ENCODE measurements around the gene SHCBP1L.
"Not testable (repeated sequence)": the region's sequence is repeated elsewhere in the genome, so short reads cannot be mapped to it uniquely, and the experiment has no call there.

SHCBP1L gene

DNA sequence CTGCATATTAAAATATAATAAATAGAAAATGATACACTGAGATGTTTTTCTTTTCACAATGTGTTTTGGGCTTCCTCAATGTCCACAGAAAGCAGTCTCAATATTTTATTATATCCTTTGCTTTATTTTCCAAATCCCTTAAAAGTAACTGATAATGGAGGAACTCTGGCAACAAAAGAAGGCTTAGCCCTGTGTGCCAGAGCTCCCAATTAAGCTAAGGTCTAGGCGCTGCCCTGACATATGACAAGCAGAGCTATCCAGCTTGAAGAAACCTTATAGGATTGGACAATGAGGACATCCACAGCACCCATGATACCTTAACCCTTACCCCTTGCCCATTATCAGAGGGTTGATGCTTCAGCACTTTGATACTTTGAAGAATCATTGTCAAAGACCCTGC lies 12.9 kb upstream of the SHCBP1L start:
- in situ Hi-C loops (cut with MboI; ENCODE audit: low sequenced_read_pairs) = no loop called here

DNA sequence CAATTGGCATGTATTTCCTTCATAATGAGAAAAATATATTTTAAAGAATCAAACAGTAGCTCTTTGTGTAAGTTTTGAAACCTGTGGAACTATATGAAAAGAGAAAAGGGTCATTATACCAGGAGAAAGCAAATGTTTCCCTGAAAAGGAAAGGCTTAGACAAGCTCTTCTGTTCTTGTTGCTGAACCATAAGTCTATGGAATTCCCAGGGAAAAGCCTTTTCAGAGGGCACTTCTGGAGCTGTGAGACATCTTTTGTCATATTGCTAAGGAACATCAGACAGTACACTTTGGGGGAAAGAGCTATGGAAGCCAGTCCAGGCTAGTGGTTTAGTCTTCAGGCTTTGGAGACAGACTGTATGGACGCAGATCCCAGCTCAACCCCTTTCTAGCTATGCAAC lies 12.1 kb upstream of the SHCBP1L start:
- in situ Hi-C loops (cut with MboI; ENCODE audit: low sequenced_read_pairs) = no loop called here

DNA sequence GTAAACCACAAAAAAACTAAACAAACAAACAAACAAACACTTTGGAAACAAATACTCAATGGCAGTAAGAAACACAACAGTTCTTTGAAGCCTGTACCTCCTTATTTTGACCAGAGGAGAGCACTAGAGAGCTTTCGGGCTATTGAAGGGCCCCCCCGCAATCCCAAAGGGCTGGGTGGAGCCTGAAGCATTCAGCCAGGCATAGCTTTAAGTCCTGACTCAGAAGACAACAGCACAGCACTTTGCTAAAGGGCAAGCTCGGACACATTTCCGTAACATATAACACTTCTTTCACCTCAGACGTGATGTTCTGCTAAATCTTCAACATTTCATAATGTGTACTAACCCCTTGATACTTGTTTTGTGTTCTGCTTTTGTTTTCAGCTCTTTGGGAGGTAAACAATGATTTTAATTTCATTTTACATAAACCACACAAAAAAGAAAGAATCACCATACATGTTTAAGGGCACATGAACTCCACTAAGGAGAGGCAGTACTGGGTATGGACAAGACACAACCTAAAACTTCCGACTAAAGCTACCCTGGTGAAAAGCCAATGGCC lies 9.7 kb upstream of the SHCBP1L start:
- in situ Hi-C loops (cut with MboI; ENCODE audit: low sequenced_read_pairs) = no loop called here

DNA sequence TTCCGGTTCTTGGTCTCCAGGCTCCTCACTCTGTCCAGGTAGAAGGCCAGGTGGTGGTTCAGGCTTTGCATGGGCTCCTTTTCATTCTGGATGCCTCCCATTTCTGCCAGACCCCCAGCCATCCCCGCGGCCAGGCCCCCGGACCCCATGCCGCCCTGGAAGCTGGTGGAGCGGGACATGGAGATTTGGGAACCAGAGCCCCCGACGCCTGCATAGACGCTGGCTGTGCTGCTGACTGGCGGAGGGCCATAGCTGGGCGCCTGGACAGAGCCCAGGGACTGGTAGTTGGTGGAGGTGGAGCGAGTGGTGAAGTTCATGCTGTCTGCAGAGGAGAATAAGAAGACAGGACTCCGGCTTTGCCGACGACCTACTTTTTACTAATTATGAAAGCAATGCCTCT lies 7.1 kb upstream of the SHCBP1L start:
- in situ Hi-C loops (cut with MboI; ENCODE audit: low sequenced_read_pairs) = no loop called here

DNA sequence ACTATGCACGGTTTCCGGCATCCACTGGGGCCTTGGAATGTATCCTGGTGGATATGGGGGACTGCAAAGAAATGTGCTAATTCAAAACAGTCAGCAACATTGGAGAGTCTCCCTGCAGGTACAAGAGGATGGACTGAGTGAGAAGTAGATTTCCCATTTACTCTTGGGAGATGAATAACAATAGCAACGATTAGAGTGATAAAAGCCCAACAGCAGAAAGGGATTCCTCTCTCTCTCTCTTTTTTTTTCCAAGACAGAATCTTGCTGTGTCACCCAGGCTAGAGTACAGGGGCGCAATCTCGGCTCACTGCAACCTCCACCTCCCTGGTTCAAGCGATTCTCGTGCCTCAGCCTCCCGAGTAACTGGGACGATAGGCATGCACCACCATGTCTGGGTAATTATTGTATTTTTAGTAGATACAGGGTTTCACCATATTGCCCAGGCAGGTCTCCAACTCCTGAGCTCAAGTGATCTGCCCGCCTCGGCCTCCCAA lies 5.0 kb upstream of the SHCBP1L start:
- in situ Hi-C loops (cut with MboI; ENCODE audit: low sequenced_read_pairs) = no loop called here

DNA sequence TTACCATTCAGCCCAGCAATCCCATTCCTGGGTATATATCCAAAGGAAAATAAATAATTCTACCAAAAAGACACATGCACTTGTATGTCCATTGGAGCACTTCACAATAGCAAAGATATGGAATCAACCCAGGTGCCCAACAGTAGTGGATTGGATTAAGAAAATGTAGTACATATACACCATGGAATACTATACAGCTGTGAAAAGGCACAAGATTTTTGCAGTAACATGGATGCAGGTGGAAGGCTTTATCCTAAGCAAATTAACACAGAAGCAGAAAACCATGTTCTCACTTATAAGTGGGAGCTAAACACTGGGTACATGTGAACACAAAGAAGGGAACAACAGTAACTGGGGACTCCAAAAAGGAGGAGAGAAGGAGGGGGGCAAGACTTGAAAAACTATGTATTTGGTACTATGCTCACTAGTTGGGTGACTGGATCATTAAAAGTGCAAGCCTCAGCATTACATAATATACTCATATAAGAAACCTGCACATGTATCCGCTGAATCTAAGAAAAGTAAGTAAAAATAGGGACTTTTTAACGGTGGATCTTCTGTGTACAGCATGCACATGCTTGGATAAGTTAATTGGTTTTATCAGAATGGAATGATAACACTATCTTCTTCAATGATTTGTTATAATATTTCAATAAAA lies 3.9 kb upstream of the SHCBP1L start:
- in situ Hi-C loops (cut with MboI; ENCODE audit: low sequenced_read_pairs) = no loop called here

DNA sequence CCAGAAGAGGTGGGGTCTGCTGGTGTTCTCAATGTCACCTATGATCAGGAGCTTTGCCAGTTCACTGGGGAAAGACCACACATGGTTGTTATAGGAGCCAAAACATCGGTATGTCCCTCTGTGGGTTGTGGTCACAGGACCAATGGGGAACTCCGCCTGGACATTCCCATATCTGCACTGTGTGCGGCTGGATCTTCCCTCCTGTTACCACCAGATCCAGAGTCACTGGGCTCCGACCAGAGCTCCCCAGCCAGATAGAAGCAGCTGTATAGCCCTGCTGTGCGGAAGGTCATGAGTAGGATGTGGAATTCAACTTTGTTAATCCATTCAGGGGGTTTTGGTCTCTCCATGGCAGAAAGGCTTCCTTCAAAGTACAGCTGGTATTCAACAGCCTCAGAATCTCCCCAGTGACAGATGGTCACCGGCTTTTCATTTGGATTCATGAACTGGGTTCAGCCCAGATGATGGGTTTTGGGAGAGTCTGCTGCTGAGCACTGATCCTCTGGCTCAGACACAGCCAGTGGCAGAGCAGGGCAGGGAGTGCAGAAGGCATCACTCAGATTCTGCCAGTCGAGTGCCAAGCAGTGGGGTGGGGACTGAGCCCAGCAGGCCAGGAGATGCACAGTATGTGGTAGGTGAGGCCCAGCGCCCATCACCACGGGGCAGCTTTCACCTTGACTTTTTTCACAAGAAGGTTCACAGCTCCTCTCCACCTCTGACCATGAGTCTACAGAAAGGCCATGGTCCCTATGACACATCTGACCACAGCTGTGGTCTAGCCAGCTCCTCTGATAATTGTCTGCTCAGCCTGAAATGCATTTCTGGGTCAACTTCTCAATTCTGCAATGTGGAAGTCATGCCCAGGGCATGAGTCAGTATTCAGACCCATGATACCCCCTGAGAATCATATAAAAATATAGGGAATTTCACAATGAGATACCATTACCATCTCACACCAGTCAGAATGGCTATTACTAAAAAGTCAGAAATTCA lies 2.9 kb upstream of the SHCBP1L start:
- in situ Hi-C loops (cut with MboI; ENCODE audit: low sequenced_read_pairs) = no loop called here

DNA sequence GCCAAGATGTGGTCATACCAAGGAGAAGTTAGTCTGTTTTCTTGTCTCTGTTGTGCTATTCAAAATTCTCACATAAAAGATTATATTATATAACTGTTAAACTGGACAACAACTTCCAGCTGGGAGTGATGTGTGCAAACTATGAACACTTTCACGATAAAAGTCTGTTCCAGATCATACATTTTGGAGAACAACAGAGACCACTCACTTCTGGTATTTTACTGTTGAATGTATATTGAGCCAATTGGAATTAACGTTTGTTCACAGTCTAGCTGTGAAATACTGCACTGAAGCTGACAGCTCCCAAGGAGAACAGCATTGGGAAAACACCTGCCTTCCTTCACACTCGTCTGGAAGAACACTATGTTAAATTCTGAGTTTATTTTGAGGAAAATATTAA lies 860 bp upstream of the SHCBP1L start:
- in situ Hi-C loops (cut with MboI; ENCODE audit: low sequenced_read_pairs) = no loop called here

DNA sequence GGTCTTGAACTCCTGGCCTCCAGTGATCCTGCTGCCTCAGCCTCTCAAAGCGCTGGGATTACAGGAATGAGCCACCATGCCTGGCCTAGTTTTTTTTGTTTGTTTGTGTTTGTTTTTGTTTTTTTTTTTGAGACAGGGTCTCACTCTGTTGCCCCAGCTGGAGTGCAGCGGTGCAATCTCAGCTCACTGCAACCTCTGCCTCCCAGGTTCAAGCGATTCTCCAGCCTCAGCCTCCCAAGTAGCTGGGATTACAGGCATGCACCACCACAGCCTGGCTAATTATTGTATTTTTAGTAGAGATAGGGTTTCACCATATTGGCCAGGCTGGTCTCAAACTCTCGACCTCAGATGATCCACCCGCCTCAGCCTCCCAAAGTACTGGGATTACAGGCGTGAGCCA lies 9.6 kb downstream of the SHCBP1L start:
- in situ Hi-C loops (cut with MboI; ENCODE audit: low sequenced_read_pairs) = not testable (repeated sequence)

DNA sequence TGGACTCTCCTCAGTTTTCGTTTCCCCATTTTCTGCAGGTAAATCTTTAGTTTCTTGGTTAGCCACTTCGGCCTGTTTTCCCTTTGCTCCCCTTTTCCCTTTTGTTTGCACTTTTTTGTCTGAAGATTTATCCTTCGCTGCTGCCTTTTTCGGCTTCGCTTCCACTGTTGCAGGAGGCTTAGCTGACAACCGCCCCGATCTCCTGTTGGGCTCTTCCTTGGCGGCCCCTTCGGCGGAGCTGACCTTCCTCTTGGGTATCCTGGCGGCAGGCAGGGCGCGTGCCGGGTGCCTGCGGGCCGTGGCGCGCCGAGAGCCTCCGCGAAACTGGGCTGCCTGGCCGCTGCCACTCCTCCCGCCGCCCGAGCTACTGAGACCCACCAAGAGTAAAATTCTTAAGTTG lies 10.8 kb downstream of the SHCBP1L start:
- in situ Hi-C loops (cut with MboI; ENCODE audit: low sequenced_read_pairs) = not testable (repeated sequence)

DNA sequence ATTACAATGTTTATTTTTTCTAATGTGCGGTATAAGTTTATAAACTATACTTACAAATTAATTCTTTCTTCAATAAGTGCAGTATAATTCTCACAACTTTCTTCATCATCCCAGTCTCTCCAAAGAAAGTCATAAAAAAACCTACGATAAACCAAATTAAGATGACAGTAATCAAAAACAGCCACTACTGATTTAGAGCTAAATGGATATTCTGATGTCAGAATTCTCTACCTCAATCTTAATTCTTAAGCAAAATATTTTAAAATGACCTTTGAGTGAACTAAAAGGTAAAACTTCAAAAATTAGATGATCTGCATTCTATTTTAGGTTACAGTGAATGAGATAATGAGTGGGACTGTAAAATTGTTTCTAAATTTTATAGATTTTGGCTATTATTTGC lies 13.6 kb downstream of the SHCBP1L start:
- in situ Hi-C loops (cut with MboI; ENCODE audit: low sequenced_read_pairs) = no loop called here

DNA sequence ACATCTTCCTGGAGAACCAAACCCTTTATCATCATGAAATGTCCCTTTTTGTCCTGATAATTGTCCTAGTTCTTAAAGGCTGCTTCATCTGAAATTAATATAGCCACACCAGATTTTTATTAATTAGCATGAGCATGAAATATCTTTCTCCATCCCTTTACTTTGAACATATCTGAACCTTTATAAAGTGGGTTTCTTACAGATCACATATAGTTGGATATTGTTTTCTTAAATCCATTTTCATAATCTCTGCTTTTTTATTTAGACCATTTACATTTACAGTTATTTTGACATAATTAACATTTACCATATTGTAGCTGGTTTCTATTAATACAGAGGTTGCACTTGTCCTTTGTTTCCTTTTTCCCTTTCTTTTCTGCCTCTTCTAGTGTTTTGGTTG lies 17.2 kb downstream of the SHCBP1L start:
- in situ Hi-C loops (cut with MboI; ENCODE audit: low sequenced_read_pairs) = no loop called here

DNA sequence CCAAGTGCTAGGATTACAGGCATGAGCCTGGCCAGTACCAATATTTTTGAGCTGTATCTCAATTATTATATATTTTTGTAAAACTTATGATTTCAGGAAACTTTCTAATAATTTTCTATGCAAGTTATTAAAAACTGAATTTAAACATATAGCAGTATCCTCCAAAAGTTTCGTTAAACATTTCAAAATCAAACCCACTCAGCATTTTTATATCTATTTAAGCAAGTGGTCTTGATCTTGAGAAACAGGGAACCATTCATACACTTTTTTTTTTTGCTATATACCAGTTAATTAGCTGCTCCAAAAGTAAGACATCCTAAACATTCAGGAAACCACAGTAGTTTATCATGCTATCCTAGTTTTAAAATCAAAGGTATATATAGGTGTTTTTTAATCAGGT lies 22.0 kb downstream of the SHCBP1L start:
- in situ Hi-C loops (cut with MboI; ENCODE audit: low sequenced_read_pairs) = no loop called here

DNA sequence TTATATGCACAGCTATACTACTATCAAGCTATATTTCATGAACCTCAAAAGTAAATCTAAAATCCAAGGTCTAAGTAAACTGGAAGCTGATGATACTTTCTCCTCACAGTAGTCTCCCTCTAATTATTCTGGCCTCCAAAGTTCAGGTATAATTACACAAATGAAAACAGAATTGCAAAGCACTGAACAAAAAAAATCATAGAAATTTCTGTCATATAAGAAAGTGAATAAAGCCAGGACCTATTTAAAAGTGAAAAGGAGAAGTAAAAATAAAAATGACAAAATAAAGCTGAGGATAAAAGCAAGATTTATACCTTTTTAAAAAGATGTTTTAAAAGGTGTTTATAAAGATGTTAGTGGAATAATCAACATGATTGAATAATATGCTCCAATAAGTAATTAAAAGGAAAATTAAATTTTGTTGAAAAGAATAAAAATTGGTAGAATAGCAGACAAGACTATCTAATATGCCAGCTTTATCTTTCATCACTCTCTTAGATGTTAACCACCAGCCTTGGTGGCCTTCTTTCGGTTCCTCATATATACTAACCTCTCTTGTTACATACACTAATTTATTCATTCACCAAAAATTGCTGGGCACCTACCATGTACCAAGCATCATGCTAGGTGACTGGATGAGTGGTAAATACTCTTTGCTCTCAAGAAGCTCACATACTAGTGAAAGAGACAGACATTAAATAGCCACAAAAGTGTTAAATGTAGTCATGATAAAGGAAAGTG lies 25.1 kb downstream of the SHCBP1L start:
- in situ Hi-C loops (cut with MboI; ENCODE audit: low sequenced_read_pairs) = no loop called here

DNA sequence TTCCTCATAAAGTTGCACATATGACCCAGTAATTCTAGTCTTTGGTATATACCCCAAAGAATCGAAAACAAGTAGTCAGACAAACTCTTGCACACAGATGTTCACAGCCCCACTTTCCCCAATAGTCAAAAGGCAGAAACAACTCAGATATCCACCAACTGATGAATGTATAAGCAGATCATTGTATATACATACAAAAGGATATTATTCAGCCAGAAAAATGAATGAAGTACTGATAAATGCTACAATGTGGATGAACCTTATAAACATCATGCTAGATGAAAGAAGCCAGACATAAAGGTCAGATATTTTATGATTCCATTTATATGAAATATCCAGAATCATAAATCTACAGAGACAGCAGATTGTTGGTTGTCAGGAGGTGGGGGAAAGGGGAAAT lies 27.3 kb downstream of the SHCBP1L start:
- in situ Hi-C loops (cut with MboI; ENCODE audit: low sequenced_read_pairs) = no loop called here

DNA sequence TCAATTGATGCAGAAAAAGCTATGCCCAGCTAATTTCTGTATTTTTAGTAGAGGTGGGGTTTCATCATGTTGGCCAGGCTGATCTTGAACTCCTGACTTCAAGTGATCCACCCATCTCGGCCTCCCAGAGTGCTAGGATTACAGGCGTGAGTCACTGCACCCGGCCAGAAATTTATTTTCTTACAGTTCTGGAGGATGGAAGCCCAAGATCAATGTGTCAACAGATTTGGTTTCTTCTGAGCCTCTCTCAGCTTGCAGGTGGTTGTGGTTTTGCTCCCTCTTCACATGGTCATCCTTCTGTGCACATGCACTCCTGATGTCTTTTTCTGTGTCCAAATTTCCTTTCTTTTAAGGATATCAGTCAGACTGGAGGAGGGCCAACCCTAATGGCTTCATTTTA lies 35.6 kb downstream of the SHCBP1L start:
- in situ Hi-C loops (cut with MboI; ENCODE audit: low sequenced_read_pairs) = no loop called here

DNA sequence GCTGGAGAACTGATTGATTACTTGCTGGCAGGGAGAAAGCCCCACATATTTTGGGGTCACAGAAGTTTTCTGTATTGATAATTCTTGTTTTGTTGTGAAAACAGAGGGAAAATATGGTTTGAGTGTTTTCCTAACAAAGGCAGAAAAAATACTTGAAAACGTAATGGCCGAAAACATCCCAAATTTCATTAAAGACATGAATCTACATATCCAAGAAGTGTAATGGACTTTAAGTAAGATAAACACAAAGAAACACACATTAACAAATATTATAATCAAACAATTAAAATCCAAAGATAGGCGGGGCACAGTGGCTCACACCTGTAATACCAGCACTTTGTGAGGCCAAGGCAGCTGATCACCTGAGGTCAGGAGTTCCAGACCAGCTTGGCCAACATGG lies 39.6 kb downstream of the SHCBP1L start:
- in situ Hi-C loops (cut with MboI; ENCODE audit: low sequenced_read_pairs) = no loop called here

DNA sequence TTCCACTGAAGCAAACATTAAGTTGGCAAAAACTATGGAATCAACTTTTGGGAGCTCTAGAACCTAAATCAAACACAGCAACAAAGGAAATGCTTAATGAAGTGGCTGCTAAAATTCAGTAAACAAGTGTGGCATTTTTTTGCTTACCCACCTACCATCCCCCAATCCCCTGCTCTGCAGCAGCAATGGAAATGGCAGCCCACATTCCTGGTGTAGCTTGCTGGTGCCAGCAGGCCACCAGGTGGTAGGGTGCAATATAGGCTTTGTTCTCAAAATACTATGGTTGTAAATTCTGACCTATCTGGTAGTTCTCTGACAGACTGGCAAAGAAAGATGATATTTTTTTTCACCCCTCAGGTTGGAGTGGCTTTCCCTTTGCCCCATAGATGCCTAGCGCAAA lies 42.8 kb downstream of the SHCBP1L start:
- in situ Hi-C loops (cut with MboI; ENCODE audit: low sequenced_read_pairs) = no loop called here

DNA sequence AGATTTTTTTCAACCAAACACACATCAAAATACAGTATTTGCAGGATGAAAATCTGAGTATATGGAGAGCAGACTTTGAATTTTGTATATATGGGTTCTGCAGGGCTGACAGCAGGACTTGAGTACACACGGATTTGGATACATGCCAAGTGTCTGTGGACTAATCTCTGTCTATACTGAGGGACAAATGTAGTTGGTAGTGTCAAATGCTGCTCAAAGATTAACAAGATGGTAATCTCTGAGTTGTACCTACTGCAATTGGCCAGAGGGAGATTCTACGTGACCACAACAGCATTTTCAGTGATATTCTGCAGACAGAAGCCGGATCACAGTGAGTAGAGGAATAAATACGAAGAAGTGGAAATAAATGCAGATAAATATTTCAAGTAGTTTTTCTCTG lies 43.4 kb downstream of the SHCBP1L start:
- in situ Hi-C loops (cut with MboI; ENCODE audit: low sequenced_read_pairs) = no loop called here

DNA sequence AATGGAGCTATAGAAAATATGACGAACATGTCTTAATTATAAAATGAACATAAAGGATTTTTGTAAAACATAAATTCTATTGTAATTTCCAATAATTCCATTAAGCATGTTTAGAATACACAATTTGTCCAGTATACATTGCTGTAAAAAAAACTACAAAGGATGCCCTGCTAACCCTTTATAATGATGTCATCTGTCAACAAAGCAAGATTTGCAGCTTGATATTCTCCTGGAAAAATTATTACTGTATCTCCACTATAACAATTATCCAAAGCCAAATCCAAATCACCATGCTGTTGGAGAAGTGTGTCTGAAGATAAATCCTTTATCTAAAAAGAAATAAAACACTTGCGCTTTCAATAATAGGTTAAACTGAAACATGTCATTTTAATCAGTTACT lies 47.6 kb downstream of the SHCBP1L start:
- in situ Hi-C loops (cut with MboI; ENCODE audit: low sequenced_read_pairs) = no loop called here

DNA sequence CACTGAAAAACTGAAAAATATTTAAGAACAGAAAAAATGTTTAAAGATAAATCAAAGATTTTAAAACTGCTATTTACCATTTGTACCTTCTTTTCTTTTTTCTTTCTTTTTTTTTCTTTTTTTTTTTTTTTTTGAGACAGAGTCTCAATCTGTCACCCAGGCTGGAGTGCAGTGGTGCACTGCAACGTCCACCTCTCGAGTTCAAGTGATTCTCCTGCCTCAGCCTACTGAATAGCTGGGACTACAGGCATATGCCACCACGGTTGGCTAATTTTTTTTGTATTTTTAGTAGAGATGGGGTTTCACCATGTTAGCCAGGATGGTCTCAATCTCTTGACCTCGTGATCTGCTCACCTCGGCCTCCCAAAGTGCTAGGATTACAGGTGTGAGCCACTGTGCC lies 51.0 kb downstream of the SHCBP1L start:
- in situ Hi-C loops (cut with MboI; ENCODE audit: low sequenced_read_pairs) = not testable (repeated sequence)

Measured in hTERT RPE-1 (cell line).